WTC11 (cell line): ENCODE measurements around the gene UGT2B17.
"Not testable (repeated sequence)": the region's sequence is repeated elsewhere in the genome, so short reads cannot be mapped to it uniquely, and the experiment has no call there.

Experiments used
- FOXJ3 ChIP-seq: sonication (generic); formaldehyde crosslinking; IDR thresholded peaks from 2 replicates; pipeline ENCODE4 v1.9.0; 2021; ENCODE audit warnings: missing genetic modification reagents, mild to moderate bottlenecking, borderline replicate concordance
- TF ChIP-seq, protein P1 (sequence below): fragments of 200-600 bp; IDR thresholded peaks from 2 replicates; pipeline ENCODE4 v1.8.0; 2022; ENCODE audit warnings: antibody characterized with exemption
- TF ChIP-seq, protein P2 (sequence below): sonication (generic); formaldehyde crosslinking; IDR thresholded peaks from 2 replicates; pipeline ENCODE4 v1.8.1; 2022; ENCODE audit warnings: low read depth, missing genetic modification reagents, borderline replicate concordance
- TF ChIP-seq, protein P3 (sequence below): sonication (generic); formaldehyde crosslinking; IDR thresholded peaks from 2 replicates; pipeline ENCODE4 v1.8.0; 2022; ENCODE audit warnings: mild to moderate bottlenecking, missing genetic modification reagents
- TF ChIP-seq, protein P4 (sequence below): sonication (generic); formaldehyde crosslinking; IDR thresholded peaks from 2 replicates; pipeline ENCODE4 v1.8.1; 2023; ENCODE audit warnings: mild to moderate bottlenecking, missing genetic modification reagents, moderate library complexity

DNA sequence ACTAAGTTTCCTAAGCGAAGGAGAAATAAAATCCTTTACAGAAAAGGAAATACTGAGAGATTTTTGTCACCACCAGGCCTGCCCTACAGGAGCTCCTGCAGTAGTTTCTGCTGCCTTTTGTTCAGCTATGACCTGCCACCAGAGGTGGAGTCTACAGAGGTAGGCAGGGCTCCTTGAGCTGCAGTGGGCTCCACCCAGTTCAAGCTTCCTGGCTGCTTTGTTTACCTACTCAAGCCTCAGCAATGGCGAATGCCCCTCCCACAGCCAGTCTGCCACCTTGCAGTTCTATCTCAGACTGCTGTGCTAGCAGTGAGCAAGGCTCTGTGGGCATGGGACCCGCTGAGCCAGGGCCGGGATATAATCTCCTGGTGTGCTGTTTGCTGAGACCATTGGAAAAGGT, 71.3 kb downstream of the UGT2B17 start:
- TF ChIP-seq, protein P1, sequence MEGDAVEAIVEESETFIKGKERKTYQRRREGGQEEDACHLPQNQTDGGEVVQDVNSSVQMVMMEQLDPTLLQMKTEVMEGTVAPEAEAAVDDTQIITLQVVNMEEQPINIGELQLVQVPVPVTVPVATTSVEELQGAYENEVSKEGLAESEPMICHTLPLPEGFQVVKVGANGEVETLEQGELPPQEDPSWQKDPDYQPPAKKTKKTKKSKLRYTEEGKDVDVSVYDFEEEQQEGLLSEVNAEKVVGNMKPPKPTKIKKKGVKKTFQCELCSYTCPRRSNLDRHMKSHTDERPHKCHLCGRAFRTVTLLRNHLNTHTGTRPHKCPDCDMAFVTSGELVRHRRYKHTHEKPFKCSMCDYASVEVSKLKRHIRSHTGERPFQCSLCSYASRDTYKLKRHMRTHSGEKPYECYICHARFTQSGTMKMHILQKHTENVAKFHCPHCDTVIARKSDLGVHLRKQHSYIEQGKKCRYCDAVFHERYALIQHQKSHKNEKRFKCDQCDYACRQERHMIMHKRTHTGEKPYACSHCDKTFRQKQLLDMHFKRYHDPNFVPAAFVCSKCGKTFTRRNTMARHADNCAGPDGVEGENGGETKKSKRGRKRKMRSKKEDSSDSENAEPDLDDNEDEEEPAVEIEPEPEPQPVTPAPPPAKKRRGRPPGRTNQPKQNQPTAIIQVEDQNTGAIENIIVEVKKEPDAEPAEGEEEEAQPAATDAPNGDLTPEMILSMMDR = not testable (repeated sequence)
- TF ChIP-seq, protein P2, sequence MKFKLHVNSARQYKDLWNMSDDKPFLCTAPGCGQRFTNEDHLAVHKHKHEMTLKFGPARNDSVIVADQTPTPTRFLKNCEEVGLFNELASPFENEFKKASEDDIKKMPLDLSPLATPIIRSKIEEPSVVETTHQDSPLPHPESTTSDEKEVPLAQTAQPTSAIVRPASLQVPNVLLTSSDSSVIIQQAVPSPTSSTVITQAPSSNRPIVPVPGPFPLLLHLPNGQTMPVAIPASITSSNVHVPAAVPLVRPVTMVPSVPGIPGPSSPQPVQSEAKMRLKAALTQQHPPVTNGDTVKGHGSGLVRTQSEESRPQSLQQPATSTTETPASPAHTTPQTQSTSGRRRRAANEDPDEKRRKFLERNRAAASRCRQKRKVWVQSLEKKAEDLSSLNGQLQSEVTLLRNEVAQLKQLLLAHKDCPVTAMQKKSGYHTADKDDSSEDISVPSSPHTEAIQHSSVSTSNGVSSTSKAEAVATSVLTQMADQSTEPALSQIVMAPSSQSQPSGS (CRISPR knock-in tag) = not testable (repeated sequence)
- TF ChIP-seq, protein P3, sequence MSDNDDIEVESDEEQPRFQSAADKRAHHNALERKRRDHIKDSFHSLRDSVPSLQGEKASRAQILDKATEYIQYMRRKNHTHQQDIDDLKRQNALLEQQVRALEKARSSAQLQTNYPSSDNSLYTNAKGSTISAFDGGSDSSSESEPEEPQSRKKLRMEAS (CRISPR knock-in tag) = not testable (repeated sequence)
- TF ChIP-seq, protein P4, sequence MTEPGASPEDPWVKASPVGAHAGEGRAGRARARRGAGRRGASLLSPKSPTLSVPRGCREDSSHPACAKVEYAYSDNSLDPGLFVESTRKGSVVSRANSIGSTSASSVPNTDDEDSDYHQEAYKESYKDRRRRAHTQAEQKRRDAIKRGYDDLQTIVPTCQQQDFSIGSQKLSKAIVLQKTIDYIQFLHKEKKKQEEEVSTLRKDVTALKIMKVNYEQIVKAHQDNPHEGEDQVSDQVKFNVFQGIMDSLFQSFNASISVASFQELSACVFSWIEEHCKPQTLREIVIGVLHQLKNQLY (CRISPR knock-in tag) = not testable (repeated sequence)
- not testable (repeated sequence) for TF ChIP-seq FOXJ3 (CRISPR knock-in tag)
